Liver (tissue), 9 donors: ENCODE results near the gene RAB43. TPM values are rescaled to one million over a fixed set of nuclear protein-coding genes. Genes with fewer than 3 reads are reported as not detected.

ENCODE experiments used
- DNase-seq: peaks from one replicate; pipeline ENCODE4 v3.0.0-alpha.2; 2017; ENCODE audit warnings: low spot score
- H3K27ac ChIP-seq, 2 donors: one replicate each; pipeline ENCODE4 v1.7.0; 2013; ENCODE audit warnings: inconsistent platforms in 2 of 2, low read length in 2 of 2, control low read depth in 1 of 2, low read depth in 1 of 2, mild to moderate bottlenecking in 1 of 2
- H3K27me3 ChIP-seq, 4 donors: one replicate each; pipeline versions ENCODE4 v1.6.1 to v1.7.0; 2013; ENCODE audit warnings: low read length in 3 of 4, inconsistent platforms in 1 of 4, mild to moderate bottlenecking in 1 of 4, moderate library complexity in 1 of 4; ENCODE audit not compliant: control insufficient read depth in 4 of 4, insufficient read depth in 4 of 4
- H3K36me3 ChIP-seq, 4 donors: one replicate each; pipeline versions ENCODE4 v1.6.1 to v1.7.0; 2013; ENCODE audit warnings: low read length in 3 of 4, mild to moderate bottlenecking in 3 of 4, low read depth in 1 of 4, moderate library complexity in 1 of 4; ENCODE audit not compliant: control insufficient read depth in 4 of 4, insufficient read depth in 3 of 4
- H3K4me1 ChIP-seq, 4 donors: one replicate each; pipeline versions ENCODE4 v1.6.1 to v1.7.0; 2013; ENCODE audit warnings: low read length in 3 of 4, mild to moderate bottlenecking in 3 of 4, moderate library complexity in 1 of 4; ENCODE audit not compliant: control insufficient read depth in 4 of 4, insufficient read depth in 4 of 4
- H3K4me3 ChIP-seq, 3 donors: one replicate each; pipeline versions ENCODE4 v1.6.1 to v1.7.0; 2013; ENCODE audit warnings: low read length in 3 of 3, control low read depth in 1 of 3, low read depth in 1 of 3, mild to moderate bottlenecking in 1 of 3
- H3K9ac ChIP-seq, 2 donors: one replicate each; pipeline ENCODE4 v1.7.0; 2013; ENCODE audit warnings: low read length in 2 of 2, mild to moderate bottlenecking in 2 of 2, moderate library complexity in 2 of 2, control low read depth in 1 of 2, low read depth in 1 of 2
- H3K9me3 ChIP-seq, 4 donors: one replicate each; pipeline versions ENCODE4 v1.6.1 to v1.7.0; 2013; ENCODE audit warnings: low read length in 3 of 4; ENCODE audit not compliant: control insufficient read depth in 4 of 4
- EGR1 ChIP-seq, 2 donors: IDR thresholded peaks; 2 replicates each; pipeline ENCODE4 v1.6.1; 2016 to 2018; ENCODE audit warnings: antibody characterized with exemption in 2 of 2, low read depth in 2 of 2
- FOXA1 ChIP-seq: IDR thresholded peaks from 2 replicates; pipeline ENCODE4 v1.6.1; 2016; ENCODE audit warnings: antibody characterized with exemption
- FOXA2 ChIP-seq: IDR thresholded peaks from 2 replicates; pipeline ENCODE4 v1.6.1; 2016; ENCODE audit warnings: antibody characterized with exemption
- GABPA ChIP-seq, 2 donors: IDR thresholded peaks in 1 of 2; conservative IDR thresholded peaks in 1 of 2; 2 replicates each; pipeline ENCODE4 v1.6.1; 2016; ENCODE audit warnings: antibody characterized with exemption in 2 of 2, mild to moderate bottlenecking in 1 of 2, moderate library complexity in 1 of 2
- HNF4A ChIP-seq, 2 donors: conservative IDR thresholded peaks; 2 replicates each; pipeline ENCODE4 v1.6.1; 2016; ENCODE audit warnings: antibody characterized with exemption in 2 of 2, mild to moderate bottlenecking in 2 of 2
- HNF4G ChIP-seq: IDR thresholded peaks from 2 replicates; pipeline ENCODE4 v1.6.1; 2016; ENCODE audit warnings: antibody characterized with exemption
- JUND ChIP-seq, 2 donors: IDR thresholded peaks; 2 replicates each; pipeline ENCODE4 v1.6.1; 2016; ENCODE audit warnings: antibody characterized with exemption in 2 of 2
- NR2F2 ChIP-seq: IDR thresholded peaks from 2 replicates; pipeline ENCODE4 v1.6.1; 2016; ENCODE audit warnings: antibody characterized with exemption
- RAD21 ChIP-seq, 2 donors: IDR thresholded peaks; 2 replicates each; pipeline ENCODE4 v1.6.1; 2016; ENCODE audit warnings: antibody characterized with exemption in 2 of 2, mild to moderate bottlenecking in 2 of 2
- RXRA ChIP-seq, 2 donors: IDR thresholded peaks; 2 replicates each; pipeline ENCODE4 v1.6.1; 2017 to 2018; ENCODE audit warnings: antibody characterized with exemption in 2 of 2, mild to moderate bottlenecking in 1 of 2
- SP1 ChIP-seq: IDR thresholded peaks from 2 replicates; pipeline ENCODE4 v1.6.1; 2018; ENCODE audit warnings: antibody characterized with exemption, mild to moderate bottlenecking
- TAF1 ChIP-seq: conservative IDR thresholded peaks from 2 replicates; pipeline ENCODE4 v1.6.1; 2016; ENCODE audit warnings: antibody characterized with exemption, mild to moderate bottlenecking
- YY1 ChIP-seq: IDR thresholded peaks from 2 replicates; pipeline ENCODE4 v1.6.1; 2016; ENCODE audit warnings: antibody characterized with exemption, mild to moderate bottlenecking
- WGBS: extraction: QIAGEN DNeasy Blood & Tissue Kit; methylation state at CpG from one replicate; pipeline ENCODE4 v1.1.7; 2013; 5-methylcytosine and 5-hydroxymethylcytosine counted together
- polyA plus RNA-seq, 2 donors: library from polyadenylated mRNA; stranded (reverse) in 1 of 2; unstranded in 1 of 2; fragments of 200-250 nt in 1 of 2; fragments of >200 nt in 1 of 2; fragmentation: Nextera tagmentation in 1 of 2; extraction: Ambion mirVana in 1 of 2; gene quantifications; one replicate each; pipeline versions ENCODE4 v1.2.1 to v1.2.3, GENCODE V29; 2013 to 2015
- total RNA-seq, 2 donors: library from RNA; depleted of rRNA; stranded (reverse); fragments of >200 nt; gene quantifications; one replicate each; pipeline ENCODE4 v1.2.3, GENCODE V29; 2014
- TF ChIP-seq, protein P1 (sequence below): IDR thresholded peaks from 2 replicates; pipeline ENCODE4 v1.6.1; 2016; ENCODE audit warnings: antibody characterized with exemption, mild to moderate bottlenecking
- TF ChIP-seq, protein P2 (sequence below): IDR thresholded peaks from 2 replicates; pipeline ENCODE4 v1.6.1; 2016; ENCODE audit warnings: antibody characterized with exemption
- TF ChIP-seq, protein P3 (sequence below): fragments of 150-350 bp; IDR thresholded peaks from 2 replicates; pipeline ENCODE4 v1.5.1; 2017; ENCODE audit warnings: improper control_type of control experiment, low read depth, low read length; ENCODE audit not compliant: missing input control
- TF ChIP-seq, protein P4 (sequence below): IDR thresholded peaks from 2 replicates; pipeline ENCODE4 v1.6.1; 2016; ENCODE audit warnings: antibody characterized with exemption
- TF ChIP-seq, protein P5 (sequence below): IDR thresholded peaks from 2 replicates; pipeline ENCODE4 v1.6.1; 2016; ENCODE audit warnings: antibody characterized with exemption
- donor health status: healthy.
- donor health status: healthy.
- donor health status: healthy.
- donor health status: healthy.
- donor health status: healthy.

RAB43 gene
- total and polyA plus RNA-seq, 4 donors = 13.4 to 58.1 (median 26.5) TPM

DNA sequence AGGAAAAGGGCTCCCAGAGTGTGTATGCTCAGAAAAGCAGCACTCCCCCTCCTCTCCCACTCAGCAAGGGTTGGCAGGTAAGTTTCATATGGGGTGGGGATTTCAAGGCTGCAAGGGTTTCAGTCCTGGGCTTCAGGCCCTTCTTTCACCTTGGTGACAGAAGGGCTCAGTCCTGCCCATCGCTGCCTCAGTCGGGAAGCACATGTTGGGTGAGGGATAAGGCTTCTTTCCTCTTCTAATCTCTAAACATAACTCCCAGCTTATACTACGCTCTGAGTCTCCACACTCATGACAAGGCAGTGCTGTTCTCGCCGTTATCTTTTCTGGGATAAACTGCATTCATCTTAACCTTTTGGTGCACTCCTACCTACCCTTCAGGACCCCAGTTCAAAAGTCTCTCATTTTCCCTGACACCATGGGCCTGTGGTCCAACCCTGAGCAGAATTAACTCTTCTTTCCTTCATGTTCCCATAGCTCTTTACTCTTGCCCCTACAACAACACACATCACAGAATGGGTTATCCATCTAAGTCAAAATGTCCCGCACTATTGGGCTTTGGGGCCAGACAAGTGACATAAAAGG is 17.0 kb downstream of the RAB43 start:
- H3K4me1 ChIP-seq = peaks cover 5 to 47% (median 42%) of the 10 kb centered on the region in 4 donors
- DNase-seq = no peak
- no peak for TF ChIP-seq JUND (IDR thresholded peaks at IDR 0.05)
- TF ChIP-seq RAD21 (IDR thresholded peaks at IDR 0.05) = no peak
- TF ChIP-seq, protein P1, sequence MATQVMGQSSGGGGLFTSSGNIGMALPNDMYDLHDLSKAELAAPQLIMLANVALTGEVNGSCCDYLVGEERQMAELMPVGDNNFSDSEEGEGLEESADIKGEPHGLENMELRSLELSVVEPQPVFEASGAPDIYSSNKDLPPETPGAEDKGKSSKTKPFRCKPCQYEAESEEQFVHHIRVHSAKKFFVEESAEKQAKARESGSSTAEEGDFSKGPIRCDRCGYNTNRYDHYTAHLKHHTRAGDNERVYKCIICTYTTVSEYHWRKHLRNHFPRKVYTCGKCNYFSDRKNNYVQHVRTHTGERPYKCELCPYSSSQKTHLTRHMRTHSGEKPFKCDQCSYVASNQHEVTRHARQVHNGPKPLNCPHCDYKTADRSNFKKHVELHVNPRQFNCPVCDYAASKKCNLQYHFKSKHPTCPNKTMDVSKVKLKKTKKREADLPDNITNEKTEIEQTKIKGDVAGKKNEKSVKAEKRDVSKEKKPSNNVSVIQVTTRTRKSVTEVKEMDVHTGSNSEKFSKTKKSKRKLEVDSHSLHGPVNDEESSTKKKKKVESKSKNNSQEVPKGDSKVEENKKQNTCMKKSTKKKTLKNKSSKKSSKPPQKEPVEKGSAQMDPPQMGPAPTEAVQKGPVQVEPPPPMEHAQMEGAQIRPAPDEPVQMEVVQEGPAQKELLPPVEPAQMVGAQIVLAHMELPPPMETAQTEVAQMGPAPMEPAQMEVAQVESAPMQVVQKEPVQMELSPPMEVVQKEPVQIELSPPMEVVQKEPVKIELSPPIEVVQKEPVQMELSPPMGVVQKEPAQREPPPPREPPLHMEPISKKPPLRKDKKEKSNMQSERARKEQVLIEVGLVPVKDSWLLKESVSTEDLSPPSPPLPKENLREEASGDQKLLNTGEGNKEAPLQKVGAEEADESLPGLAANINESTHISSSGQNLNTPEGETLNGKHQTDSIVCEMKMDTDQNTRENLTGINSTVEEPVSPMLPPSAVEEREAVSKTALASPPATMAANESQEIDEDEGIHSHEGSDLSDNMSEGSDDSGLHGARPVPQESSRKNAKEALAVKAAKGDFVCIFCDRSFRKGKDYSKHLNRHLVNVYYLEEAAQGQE = no peak
- TF ChIP-seq YY1 = no peak
- TF ChIP-seq, protein P2, sequence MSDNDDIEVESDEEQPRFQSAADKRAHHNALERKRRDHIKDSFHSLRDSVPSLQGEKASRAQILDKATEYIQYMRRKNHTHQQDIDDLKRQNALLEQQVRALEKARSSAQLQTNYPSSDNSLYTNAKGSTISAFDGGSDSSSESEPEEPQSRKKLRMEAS = no peak
- TF ChIP-seq NR2F2 = no peak
- TF ChIP-seq FOXA1 = no peak
- TF ChIP-seq SP1 = no peak
- no peak for TF ChIP-seq HNF4G
- TF ChIP-seq, protein P3, sequence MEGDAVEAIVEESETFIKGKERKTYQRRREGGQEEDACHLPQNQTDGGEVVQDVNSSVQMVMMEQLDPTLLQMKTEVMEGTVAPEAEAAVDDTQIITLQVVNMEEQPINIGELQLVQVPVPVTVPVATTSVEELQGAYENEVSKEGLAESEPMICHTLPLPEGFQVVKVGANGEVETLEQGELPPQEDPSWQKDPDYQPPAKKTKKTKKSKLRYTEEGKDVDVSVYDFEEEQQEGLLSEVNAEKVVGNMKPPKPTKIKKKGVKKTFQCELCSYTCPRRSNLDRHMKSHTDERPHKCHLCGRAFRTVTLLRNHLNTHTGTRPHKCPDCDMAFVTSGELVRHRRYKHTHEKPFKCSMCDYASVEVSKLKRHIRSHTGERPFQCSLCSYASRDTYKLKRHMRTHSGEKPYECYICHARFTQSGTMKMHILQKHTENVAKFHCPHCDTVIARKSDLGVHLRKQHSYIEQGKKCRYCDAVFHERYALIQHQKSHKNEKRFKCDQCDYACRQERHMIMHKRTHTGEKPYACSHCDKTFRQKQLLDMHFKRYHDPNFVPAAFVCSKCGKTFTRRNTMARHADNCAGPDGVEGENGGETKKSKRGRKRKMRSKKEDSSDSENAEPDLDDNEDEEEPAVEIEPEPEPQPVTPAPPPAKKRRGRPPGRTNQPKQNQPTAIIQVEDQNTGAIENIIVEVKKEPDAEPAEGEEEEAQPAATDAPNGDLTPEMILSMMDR = no peak
- no peak for TF ChIP-seq GABPA (IDR thresholded peaks at IDR 0.05 in 1 of 2, conservative IDR thresholded peaks at IDR 0.05 in 1 of 2)
- TF ChIP-seq, protein P4, sequence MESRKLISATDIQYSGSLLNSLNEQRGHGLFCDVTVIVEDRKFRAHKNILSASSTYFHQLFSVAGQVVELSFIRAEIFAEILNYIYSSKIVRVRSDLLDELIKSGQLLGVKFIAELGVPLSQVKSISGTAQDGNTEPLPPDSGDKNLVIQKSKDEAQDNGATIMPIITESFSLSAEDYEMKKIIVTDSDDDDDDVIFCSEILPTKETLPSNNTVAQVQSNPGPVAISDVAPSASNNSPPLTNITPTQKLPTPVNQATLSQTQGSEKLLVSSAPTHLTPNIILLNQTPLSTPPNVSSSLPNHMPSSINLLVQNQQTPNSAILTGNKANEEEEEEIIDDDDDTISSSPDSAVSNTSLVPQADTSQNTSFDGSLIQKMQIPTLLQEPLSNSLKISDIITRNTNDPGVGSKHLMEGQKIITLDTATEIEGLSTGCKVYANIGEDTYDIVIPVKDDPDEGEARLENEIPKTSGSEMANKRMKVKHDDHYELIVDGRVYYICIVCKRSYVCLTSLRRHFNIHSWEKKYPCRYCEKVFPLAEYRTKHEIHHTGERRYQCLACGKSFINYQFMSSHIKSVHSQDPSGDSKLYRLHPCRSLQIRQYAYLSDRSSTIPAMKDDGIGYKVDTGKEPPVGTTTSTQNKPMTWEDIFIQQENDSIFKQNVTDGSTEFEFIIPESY = no peak
- TF ChIP-seq HNF4A (conservative IDR thresholded peaks at IDR 0.05) = no peak
- no peak for TF ChIP-seq RXRA (IDR thresholded peaks at IDR 0.05)
- TF ChIP-seq FOXA2 = no peak
- no peak for TF ChIP-seq TAF1
- TF ChIP-seq, protein P5, sequence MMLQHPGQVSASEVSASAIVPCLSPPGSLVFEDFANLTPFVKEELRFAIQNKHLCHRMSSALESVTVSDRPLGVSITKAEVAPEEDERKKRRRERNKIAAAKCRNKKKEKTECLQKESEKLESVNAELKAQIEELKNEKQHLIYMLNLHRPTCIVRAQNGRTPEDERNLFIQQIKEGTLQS = no peak
- no peak for TF ChIP-seq EGR1 (IDR thresholded peaks at IDR 0.05; ENCODE audit: low read depth in 2 of 2)

More for the DNA sequence above, 17.0 kb downstream of the RAB43 start:
- H3K27me3 ChIP-seq = no peaks in the 10 kb centered on the region
- 92% methylated on average over 6 of the region's 6 CpGs for WGBS
- H3K4me3 ChIP-seq = no peak overlapping the region
- H3K36me3 ChIP-seq = peaks cover 0 to 20% (median 11%) of the 10 kb centered on the region in 4 donors
- no peak overlapping the region for H3K27ac ChIP-seq
- no peaks in the 10 kb centered on the region for H3K9me3 ChIP-seq
- H3K9ac ChIP-seq = no peak overlapping the region
